Astrocyte of the spinal cord (primary cell): ENCODE measurements around the gene DCHS1.
A peak's percentile ranks its signal among the peaks of the same experiment; 100 is the strongest.

ENCODE experiments used
- DNase-seq: peaks from one replicate; pipeline ENCODE4 v3.0.0; 2011; ENCODE audit warnings: low read depth, low spot score
- H3K4me3 ChIP-seq: 2 replicates; pipeline ENCODE4 v1.5.1; 2011; ENCODE audit warnings: low read depth, mild to moderate bottlenecking, low read length, moderate library complexity
- in situ Hi-C: cut with HindIII; loops from 2 replicates; pipeline ENCODE4 v1.10.0; 2017; ENCODE audit warnings: low sequenced_read_pairs
- TF ChIP-seq, protein P1 (sequence below): IDR thresholded peaks from 2 replicates; pipeline ENCODE4 v1.5.1; 2012; ENCODE audit warnings: low read depth, mild to moderate bottlenecking, low read length, inconsistent platforms

DCHS1 gene

DNA sequence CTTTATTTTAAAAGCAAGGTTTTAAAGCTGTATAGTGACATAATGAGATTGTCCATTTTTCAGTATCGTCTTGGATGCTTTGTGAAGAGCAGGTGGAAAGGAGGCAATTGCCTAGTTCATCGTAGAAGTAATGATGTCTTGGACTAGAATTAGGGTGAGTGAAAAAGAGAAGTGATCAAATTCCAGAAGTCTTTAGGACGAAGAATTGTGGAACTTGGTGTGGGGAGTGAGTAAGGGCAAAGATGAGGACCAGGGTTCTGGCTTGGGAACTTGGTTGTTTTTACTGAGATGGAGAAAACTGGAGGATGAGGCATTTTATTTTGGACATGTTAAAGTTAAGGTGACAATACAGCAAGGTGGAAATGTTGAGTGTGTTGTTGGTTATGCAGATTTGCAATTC, 50.8 kb downstream of the DCHS1 start:
- TF ChIP-seq, protein P1, sequence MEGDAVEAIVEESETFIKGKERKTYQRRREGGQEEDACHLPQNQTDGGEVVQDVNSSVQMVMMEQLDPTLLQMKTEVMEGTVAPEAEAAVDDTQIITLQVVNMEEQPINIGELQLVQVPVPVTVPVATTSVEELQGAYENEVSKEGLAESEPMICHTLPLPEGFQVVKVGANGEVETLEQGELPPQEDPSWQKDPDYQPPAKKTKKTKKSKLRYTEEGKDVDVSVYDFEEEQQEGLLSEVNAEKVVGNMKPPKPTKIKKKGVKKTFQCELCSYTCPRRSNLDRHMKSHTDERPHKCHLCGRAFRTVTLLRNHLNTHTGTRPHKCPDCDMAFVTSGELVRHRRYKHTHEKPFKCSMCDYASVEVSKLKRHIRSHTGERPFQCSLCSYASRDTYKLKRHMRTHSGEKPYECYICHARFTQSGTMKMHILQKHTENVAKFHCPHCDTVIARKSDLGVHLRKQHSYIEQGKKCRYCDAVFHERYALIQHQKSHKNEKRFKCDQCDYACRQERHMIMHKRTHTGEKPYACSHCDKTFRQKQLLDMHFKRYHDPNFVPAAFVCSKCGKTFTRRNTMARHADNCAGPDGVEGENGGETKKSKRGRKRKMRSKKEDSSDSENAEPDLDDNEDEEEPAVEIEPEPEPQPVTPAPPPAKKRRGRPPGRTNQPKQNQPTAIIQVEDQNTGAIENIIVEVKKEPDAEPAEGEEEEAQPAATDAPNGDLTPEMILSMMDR, result no peak
- in situ Hi-C loops, result no loop called here
- peak overlapping the region; percentile 62 for H3K4me3 ChIP-seq
- no peak for DNase-seq

DNA sequence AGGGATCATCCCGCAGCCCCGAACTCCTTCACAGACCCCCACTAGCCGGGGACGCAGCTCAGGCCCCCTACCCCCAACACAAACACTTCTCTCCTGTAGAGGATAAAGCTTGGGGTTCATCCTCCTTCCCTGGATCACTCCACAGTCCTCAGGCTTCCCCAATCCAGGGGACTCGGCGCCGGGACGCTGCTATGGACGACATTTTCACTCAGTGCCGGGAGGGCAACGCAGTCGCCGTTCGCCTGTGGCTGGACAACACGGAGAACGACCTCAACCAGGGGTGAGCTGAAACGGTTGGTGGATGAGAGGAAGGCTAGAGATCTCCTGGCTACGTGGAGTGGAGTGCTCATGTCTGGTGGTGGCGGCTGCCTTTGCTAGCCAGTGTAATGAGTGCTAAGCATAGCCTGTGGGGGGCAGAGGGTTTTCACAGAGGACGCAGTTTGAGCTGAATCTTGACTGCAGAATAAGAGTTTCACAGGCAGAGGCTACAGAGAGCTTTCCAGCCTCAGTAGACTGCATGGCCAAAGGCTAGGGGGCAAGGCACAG, 51.5 kb downstream of the DCHS1 start:
- peak overlapping the region; percentile 62 for H3K4me3 ChIP-seq
- in situ Hi-C loops, result no loop called here
- peak; percentile 71 for DNase-seq
- TF ChIP-seq, protein P1, result peak; percentile 30

DNA sequence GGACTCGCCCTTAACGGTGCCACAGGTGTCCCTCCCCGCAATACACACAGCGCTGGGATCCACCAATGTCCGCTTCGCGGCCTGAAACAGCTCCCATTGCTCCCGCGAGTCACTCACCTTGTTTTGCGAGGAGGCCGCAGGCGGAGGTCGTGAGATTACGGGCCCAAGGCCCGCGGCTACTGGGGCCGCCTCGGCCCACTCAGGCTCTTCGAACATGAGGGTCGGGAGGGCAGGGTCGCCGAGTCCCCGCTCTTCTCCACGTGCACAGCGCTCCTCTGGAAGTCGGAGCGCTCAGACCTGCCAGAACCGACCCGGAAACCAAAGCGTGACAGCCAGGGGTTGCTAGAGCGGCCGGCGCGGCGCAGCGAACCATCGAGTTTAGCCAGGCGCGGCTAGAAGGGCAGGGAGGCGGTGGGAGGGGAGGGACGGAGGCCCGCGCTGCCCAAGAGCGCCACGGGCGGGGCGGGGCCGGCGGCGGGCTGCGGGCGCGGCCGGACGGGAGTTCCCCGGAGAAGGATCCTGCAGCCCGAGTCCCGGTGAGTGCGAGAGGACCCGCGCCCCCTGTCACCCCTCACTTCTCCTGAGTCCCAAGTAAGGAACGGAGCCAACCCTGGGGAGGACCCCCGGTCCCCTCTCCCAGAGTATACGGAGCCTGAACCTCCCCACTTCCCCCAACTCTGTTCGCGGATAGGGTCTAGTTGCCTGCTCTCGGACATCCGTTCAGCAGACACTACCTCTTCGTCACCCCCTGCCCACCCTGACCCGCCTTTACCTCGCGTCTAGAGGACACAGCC, 52.1 kb downstream of the DCHS1 start, which contains the start of the genes ILK and RRP8:
ILK (plus strand) TSS at position 488 of the 794 bp plus-strand sequence. CDS start 498 bp downstream, outside the sequence.
RRP8 (minus strand) TSS at position 330 of the 794 bp plus-strand sequence; CDS start at position 216, 114 bp downstream.
- in situ Hi-C loops, result no loop called here
- peak; percentile 92 for DNase-seq
- TF ChIP-seq, protein P1, result no peak
- H3K4me3 ChIP-seq, result peak within 1 kb of the TSS; percentile 62

DNA sequence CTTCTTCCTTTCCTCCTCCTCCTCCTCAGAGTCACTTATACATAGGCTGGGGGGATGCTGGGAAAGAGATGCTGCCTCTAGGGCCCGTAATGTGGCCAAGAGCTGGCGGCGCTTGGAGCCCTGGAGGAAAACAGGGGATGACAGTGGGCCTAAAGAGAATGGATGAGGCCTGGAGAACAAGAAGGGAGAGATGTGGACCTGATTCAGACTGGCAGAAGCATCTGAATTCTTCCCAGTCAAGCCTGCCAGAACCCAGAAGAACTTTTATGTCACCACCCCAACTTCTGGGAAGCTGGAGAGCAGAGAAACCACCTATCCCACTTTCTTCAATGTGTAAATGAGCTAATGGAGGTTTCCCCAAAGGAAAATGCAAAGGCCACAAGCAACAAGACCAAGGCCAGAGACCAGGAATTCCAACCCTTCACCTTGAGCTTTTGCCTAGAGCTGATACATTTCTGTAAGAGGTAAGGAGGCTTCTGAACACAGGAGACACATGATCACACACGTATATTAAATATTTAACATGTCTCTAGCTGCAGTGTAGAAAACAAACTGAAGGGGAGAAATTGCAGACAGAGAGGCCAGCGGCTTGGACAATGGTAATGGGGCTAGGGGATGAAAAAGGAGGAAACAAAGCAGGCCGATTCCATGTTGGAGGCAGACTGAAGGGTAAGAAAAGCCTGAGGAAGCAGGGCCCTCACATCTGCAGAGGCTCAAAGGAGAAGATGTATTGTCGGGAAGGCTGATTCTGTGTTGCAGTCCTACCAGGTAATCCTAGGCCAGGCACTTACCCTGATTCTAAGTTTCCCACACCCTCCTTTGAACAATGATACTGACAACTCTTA, 53.3 kb downstream of the DCHS1 start:
- in situ Hi-C loops, result no loop called here
- DNase-seq, result no peak
- H3K4me3 ChIP-seq, result peak overlapping the region; percentile 62
- TF ChIP-seq, protein P1, result no peak

DNA sequence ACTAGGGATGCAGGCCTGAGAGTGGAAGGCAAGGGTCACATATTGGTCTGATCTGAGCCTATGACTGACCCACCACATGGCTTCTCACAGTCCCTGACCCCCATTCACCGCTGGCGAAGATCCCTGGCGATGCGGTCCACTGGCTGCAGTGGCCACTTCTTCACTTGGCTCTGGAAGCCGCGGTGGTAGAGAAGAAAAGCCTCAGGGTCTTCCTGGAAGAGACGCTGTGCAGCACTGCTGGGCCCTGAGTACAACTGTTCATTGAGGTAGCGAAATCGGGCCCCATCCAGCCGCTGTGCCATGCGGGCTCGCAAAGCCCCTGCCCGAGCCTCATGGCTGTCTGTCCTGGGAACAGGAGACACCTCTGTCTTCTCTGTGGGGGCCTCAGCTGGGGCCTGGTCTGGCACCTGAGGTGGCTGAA, 54.6 kb downstream of the DCHS1 start:
- H3K4me3 ChIP-seq, result no peak overlapping the region
- TF ChIP-seq, protein P1, result no peak
- in situ Hi-C loops, result no loop called here
- no peak for DNase-seq

DNA sequence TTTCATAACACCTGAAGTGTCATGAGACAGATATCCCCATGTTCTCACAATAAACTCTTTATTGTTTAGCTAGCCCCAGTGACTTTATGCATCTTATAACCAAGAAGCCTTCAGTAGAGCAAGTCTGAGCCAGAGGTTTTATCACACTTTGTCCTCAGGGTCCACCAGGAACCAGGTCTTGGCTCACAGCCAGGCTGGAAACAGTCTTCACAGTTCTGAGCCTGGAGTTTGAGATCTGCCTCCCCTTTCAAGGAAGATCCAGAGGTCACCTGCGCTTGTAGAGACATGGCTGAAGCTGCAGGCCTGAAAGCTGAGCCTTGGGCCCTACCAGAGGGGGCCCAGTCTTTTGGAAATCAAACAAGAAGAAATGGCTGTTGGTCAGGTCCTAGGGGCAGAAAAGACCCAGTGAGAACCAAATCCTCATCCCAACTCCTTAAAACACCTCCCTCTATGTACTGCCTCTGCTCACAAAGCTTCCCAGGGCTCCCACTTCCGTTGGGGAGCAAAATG, 55.7 kb downstream of the DCHS1 start:
- TF ChIP-seq, protein P1, result no peak
- in situ Hi-C loops, result no loop called here
- no peak overlapping the region for H3K4me3 ChIP-seq
- no peak for DNase-seq
